DND-41 (cell line): Measurements from ENCODE around the gene USP22.

ENCODE experiments used
- CTCF ChIP-seq: IDR thresholded peaks from 2 replicates; pipeline ENCODE4 v1.5.1; 2012; ENCODE audit warnings: borderline replicate concordance, low read length, moderate library complexity, mild to moderate bottlenecking; ENCODE audit not compliant: poor library complexity, severe bottlenecking; ENCODE audit errors: extremely low read depth
- EZH2 ChIP-seq: IDR thresholded peaks from 3 replicates; pipeline ENCODE4 v1.6.1; 2012; ENCODE audit warnings: borderline replicate concordance, low read depth, mild to moderate bottlenecking, moderate library complexity, low read length, inconsistent platforms; ENCODE audit not compliant: severe bottlenecking

- TF ChIP-seq EZH2 (no peak), CTCF (no peak)
These were observed 75.0 kb downstream of the USP22 start for GRCh38 chr17:20967776-20968175.
